Sigmoid colon (tissue), 7 donors: ENCODE data around the gene GABARAPL1. TPM values are rescaled to one million over a fixed set of nuclear protein-coding genes. Genes with fewer than 3 reads are reported as not detected.

Source experiments
- DNase-seq: peaks from one replicate; pipeline ENCODE4 v3.0.0-alpha.2; 2019
- H3K27ac ChIP-seq, 4 donors: fragments of 200-600 bp; sonication (generic); one replicate each; pipeline ENCODE4 v1.5.1; 2016 to 2019; ENCODE audit warnings: mild to moderate bottlenecking in 1 of 4
- H3K27me3 ChIP-seq, 3 donors: fragments of 200-600 bp; sonication (generic); one replicate each; pipeline ENCODE4 v1.5.1; 2019; ENCODE audit warnings: mild to moderate bottlenecking in 1 of 3
- H3K36me3 ChIP-seq, 4 donors: fragments of 200-600 bp; sonication (generic); one replicate each; pipeline ENCODE4 v1.5.1; 2016 to 2019
- H3K4me1 ChIP-seq, 4 donors: fragments of 200-600 bp; sonication (generic); one replicate each; pipeline ENCODE4 v1.5.1; 2017 to 2019
- H3K4me3 ChIP-seq, 4 donors: fragments of 200-600 bp; sonication (generic); one replicate each; pipeline ENCODE4 v1.5.1; 2017 to 2019; ENCODE audit warnings: mild to moderate bottlenecking in 2 of 4, moderate library complexity in 1 of 4
- H3K9me3 ChIP-seq, 4 donors: fragments of 200-600 bp in 3 of 4; sonication (generic) in 3 of 4; one replicate each; pipeline versions ENCODE4 v1.5.1 to v1.6.1; 2013 to 2019
- CTCF ChIP-seq, 4 experiments: fragments of 450-650 bp in 3 of 4; fragments of 200-600 bp in 1 of 4; IDR thresholded peaks; one replicate each; pipeline ENCODE4 v1.5.1; 2016 to 2019; ENCODE audit warnings: antibody characterized with exemption in 4 of 4, mild to moderate bottlenecking in 3 of 4, moderate library complexity in 2 of 4
- EP300 ChIP-seq, 4 donors: sonication (generic); formaldehyde crosslinking; IDR thresholded peaks; one replicate each; pipeline ENCODE4 v1.6.1; 2017; ENCODE audit warnings: antibody characterized with exemption in 4 of 4
- POLR2A ChIP-seq, 2 donors: fragments of 450-650 bp; IDR thresholded peaks; one replicate each; pipeline ENCODE4 v1.6.1; 2016; ENCODE audit warnings: antibody characterized with exemption in 2 of 2, mild to moderate bottlenecking in 2 of 2, moderate library complexity in 2 of 2
- POLR2AphosphoS5 ChIP-seq, 4 donors: sonication (generic); formaldehyde crosslinking; IDR thresholded peaks; one replicate each; pipeline ENCODE4 v1.6.1; 2017; ENCODE audit warnings: antibody characterized with exemption in 4 of 4
- WGBS, 2 donors: extraction: QIAGEN DNeasy Blood & Tissue Kit; methylation state at CpG; one replicate each; pipeline ENCODE4 v1.1.7; 2013; 5-methylcytosine and 5-hydroxymethylcytosine counted together
- intact Hi-C: fragments of 100-400 bp; cut with DNase I; formaldehyde crosslinking; loops from one replicate; pipeline ENCODE4 v1.15.1; 2023
- polyA plus RNA-seq, 3 donors: library from polyadenylated mRNA; stranded (reverse); fragments of 200-250 nt; gene quantifications; one replicate each; pipeline ENCODE4 v1.2.3, GENCODE V29; 2013
- total RNA-seq, 4 donors: library from RNA; depleted of rRNA; stranded (reverse); fragments of >200 nt; gene quantifications; one replicate each; pipeline ENCODE4 v1.1.0, GENCODE V29; 2016
- donor health status: healthy with polysubstance abuse.
- donor health status: Bipolar disorder and iron deficiency.
- donor health status: healthy.

Gene GABARAPL1
- total and polyA plus RNA-seq, 7 donors = 38.3 to 122 (median 78.5) TPM

GRCh38 chr12:10236720-10237119 is 24.0 kb downstream of the GABARAPL1 start:
- TF ChIP-seq POLR2A (IDR thresholded peaks at IDR 0.05) (no peak), CTCF (IDR thresholded peaks at IDR 0.05) (no peak), EP300 (IDR thresholded peaks at IDR 0.05) (no peak), POLR2AphosphoS5 (IDR thresholded peaks at IDR 0.05) (no peak)
- no peak overlapping the region for H3K27ac ChIP-seq
- no peak overlapping the region for H3K4me3 ChIP-seq
- H3K9me3 ChIP-seq = no peaks in the 10 kb centered on the region
- WGBS, 2 donors = 93 to 98% methylated on average over 1 of the region's 1 CpG
- no peak for DNase-seq
- no peaks in the 10 kb centered on the region for H3K4me1 ChIP-seq
- intact Hi-C loops = no loop called here
- H3K36me3 ChIP-seq = no peaks in the 10 kb centered on the region
- no peaks in the 10 kb centered on the region for H3K27me3 ChIP-seq

GRCh38 chr12:10238526-10238925 is 25.8 kb downstream of the GABARAPL1 start:
- no peaks in the 10 kb centered on the region for H3K9me3 ChIP-seq
- intact Hi-C loops = no loop called here
- H3K4me1 ChIP-seq = no peaks in the 10 kb centered on the region
- DNase-seq = no peak
- TF ChIP-seq POLR2AphosphoS5 (IDR thresholded peaks at IDR 0.05) = no peak
- no peak for TF ChIP-seq EP300 (IDR thresholded peaks at IDR 0.05)
- no peak for TF ChIP-seq POLR2A (IDR thresholded peaks at IDR 0.05)
- no peak for TF ChIP-seq CTCF (IDR thresholded peaks at IDR 0.05)
- no peak overlapping the region for H3K4me3 ChIP-seq
- H3K27me3 ChIP-seq = no peaks in the 10 kb centered on the region
- WGBS, 2 donors = 72 to 93% methylated on average over 1 of the region's 1 CpG
- no peaks in the 10 kb centered on the region for H3K36me3 ChIP-seq
- H3K27ac ChIP-seq = no peak overlapping the region

GRCh38 chr12:10241290-10241689 is 28.6 kb downstream of the GABARAPL1 start:
- no peak for DNase-seq
- H3K4me1 ChIP-seq = no peaks in the 10 kb centered on the region
- no peak overlapping the region for H3K27ac ChIP-seq
- H3K9me3 ChIP-seq = no peaks in the 10 kb centered on the region
- H3K36me3 ChIP-seq = no peaks in the 10 kb centered on the region
- H3K4me3 ChIP-seq = no peak overlapping the region
- TF ChIP-seq POLR2A (IDR thresholded peaks at IDR 0.05) (no peak), CTCF (IDR thresholded peaks at IDR 0.05) (no peak), EP300 (IDR thresholded peaks at IDR 0.05) (no peak), POLR2AphosphoS5 (IDR thresholded peaks at IDR 0.05) (no peak)
- H3K27me3 ChIP-seq = no peaks in the 10 kb centered on the region
- intact Hi-C loops = no loop called here
- 58 to 59% methylated on average over 3 of the region's 3 CpGs for WGBS, 2 donors

DNA sequence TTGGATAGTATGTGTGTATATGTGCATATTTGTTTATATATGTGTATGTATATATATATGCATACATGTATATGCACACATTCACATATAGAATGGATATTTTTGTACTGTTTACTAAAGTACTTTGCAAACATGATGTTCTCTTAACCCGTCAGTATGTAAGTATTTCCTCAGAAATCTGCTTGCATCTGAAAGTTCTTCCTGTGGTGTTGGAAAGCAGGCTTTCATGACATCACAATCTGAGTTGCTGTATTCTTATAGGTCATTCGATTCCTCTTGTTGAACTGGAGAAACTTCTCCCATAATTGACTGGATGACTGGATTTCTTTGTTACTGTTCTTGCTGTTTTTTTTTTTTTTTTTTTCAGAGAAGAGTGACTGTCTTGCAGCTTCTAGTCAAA is 29.1 kb downstream of the GABARAPL1 start:
- Histone ChIP-seq H3K36me3 (no peaks in the 10 kb centered on the region), H3K27me3 (no peaks in the 10 kb centered on the region), H3K4me3 (no peak overlapping the region), H3K4me1 (no peaks in the 10 kb centered on the region), H3K9me3 (no peaks in the 10 kb centered on the region), H3K27ac (no peak overlapping the region)
- no peak for DNase-seq
- 70 to 77% methylated on average over 2 of the region's 2 CpGs for WGBS, 2 donors
- TF ChIP-seq POLR2AphosphoS5 (IDR thresholded peaks at IDR 0.05) (no peak), CTCF (IDR thresholded peaks at IDR 0.05) (no peak), POLR2A (IDR thresholded peaks at IDR 0.05) (no peak), EP300 (IDR thresholded peaks at IDR 0.05) (no peak)
- intact Hi-C loops = no loop called here

DNA sequence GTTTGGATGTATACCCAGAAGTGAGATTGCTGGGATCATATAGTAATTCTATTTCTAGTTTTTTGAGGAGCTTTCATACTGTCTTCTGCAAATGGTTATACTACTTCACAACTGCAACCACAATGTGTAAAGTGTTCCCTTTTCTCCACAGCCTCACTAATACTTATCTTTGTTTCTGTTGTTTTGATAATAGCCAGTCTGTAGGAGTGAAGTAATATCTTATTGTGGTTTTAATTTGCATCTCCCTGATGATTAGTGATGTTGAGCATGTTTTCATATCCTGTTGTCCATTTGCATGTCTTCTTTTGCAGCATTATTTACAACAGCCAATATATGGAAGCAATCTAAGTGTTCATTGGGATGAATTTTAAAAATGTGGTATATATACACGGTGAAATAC is 29.9 kb downstream of the GABARAPL1 start:
- H3K36me3 ChIP-seq = no peaks in the 10 kb centered on the region
- DNase-seq = no peak
- no peak overlapping the region for H3K4me3 ChIP-seq
- H3K27me3 ChIP-seq = no peaks in the 10 kb centered on the region
- TF ChIP-seq POLR2A (IDR thresholded peaks at IDR 0.05) = no peak
- no peak for TF ChIP-seq CTCF (IDR thresholded peaks at IDR 0.05)
- TF ChIP-seq POLR2AphosphoS5 (IDR thresholded peaks at IDR 0.05) = no peak
- no peak for TF ChIP-seq EP300 (IDR thresholded peaks at IDR 0.05)
- intact Hi-C loops = no loop called here
- H3K9me3 ChIP-seq = no peaks in the 10 kb centered on the region
- H3K4me1 ChIP-seq = no peaks in the 10 kb centered on the region
- no peak overlapping the region for H3K27ac ChIP-seq
- WGBS, 2 donors = 85 to 86% methylated on average over 1 of the region's 1 CpG
